HFFc6 (cell line): Measurements from ENCODE around the gene MYADML2. TPM values are rescaled to one million over a fixed set of nuclear protein-coding genes. Genes with fewer than 3 reads are reported as not detected.
"Not testable (repeated sequence)": the region's sequence is repeated elsewhere in the genome, so short reads cannot be mapped to it uniquely, and the experiment has no call there.

Source experiments
- DNase-seq: peaks from one replicate; pipeline ENCODE4 v3.0.0-alpha.2; 2018
- H3K27ac Mint-ChIP-seq: 2 replicates; pipeline ENCODE4 v1.8.0; 2020; ENCODE audit warnings: mild to moderate bottlenecking, mixed read lengths
- H3K27me3 Mint-ChIP-seq: 2 replicates; pipeline ENCODE4 v1.8.0; 2021; ENCODE audit warnings: mild to moderate bottlenecking, moderate library complexity, mixed read lengths; ENCODE audit not compliant: insufficient read depth
- H3K36me3 Mint-ChIP-seq: 2 replicates; pipeline ENCODE4 v1.8.0; 2021; ENCODE audit warnings: low read depth, mixed read lengths
- H3K4me1 Mint-ChIP-seq: 2 replicates; pipeline ENCODE4 v1.8.0; 2020; ENCODE audit warnings: low read depth, mixed read lengths
- H3K4me3 Mint-ChIP-seq: 2 replicates; pipeline ENCODE4 v1.8.0; 2020; ENCODE audit warnings: mild to moderate bottlenecking, moderate library complexity, mixed read lengths
- H3K9me3 Mint-ChIP-seq: 2 replicates; pipeline ENCODE4 v1.8.0; 2020; ENCODE audit warnings: mild to moderate bottlenecking, mixed read lengths
- total RNA-seq, 6 experiments: library from RNA; stranded (reverse); fragmentation: NEBNext Ultra II Directional; extraction: Animal tissue kit (Norgen Biotek cat#: 25700); gene quantifications; 2 replicates in 1 of 6; 3 replicates in 5 of 6; pipeline ENCODE4 v1.2.3, GENCODE V29; 2021
- TF ChIP-seq, protein P1 (sequence below): fragments of 200-600 bp; sonication (generic); IDR thresholded peaks from 2 replicates; pipeline ENCODE4 v1.5.0; 2021; ENCODE audit warnings: antibody characterized with exemption, mild to moderate bottlenecking

The MYADML2 gene
- total RNA-seq, 6 experiments from 2014 or later, result not detected

- Mint-ChIP-seq H3K4me3 (no peak overlapping the region), H3K27ac (no peak overlapping the region), H3K9me3 (no peaks in the 10 kb centered on the region), H3K36me3 (peaks cover 23% of the 10 kb centered on the region), H3K27me3 (peaks cover 4% of the 10 kb centered on the region; the same call in 1 of the 2 replicates), H3K4me1 (0 out of 2 replicates have a peak, but pooled peaks cover 6% of the 10 kb centered on the region)
- DNase-seq, result no peak
- TF ChIP-seq, protein P1, sequence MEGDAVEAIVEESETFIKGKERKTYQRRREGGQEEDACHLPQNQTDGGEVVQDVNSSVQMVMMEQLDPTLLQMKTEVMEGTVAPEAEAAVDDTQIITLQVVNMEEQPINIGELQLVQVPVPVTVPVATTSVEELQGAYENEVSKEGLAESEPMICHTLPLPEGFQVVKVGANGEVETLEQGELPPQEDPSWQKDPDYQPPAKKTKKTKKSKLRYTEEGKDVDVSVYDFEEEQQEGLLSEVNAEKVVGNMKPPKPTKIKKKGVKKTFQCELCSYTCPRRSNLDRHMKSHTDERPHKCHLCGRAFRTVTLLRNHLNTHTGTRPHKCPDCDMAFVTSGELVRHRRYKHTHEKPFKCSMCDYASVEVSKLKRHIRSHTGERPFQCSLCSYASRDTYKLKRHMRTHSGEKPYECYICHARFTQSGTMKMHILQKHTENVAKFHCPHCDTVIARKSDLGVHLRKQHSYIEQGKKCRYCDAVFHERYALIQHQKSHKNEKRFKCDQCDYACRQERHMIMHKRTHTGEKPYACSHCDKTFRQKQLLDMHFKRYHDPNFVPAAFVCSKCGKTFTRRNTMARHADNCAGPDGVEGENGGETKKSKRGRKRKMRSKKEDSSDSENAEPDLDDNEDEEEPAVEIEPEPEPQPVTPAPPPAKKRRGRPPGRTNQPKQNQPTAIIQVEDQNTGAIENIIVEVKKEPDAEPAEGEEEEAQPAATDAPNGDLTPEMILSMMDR, result no peak
Measured at GRCh38 chr17:81984773-81985410, 37.9 kb upstream of the MYADML2 start.

DNA sequence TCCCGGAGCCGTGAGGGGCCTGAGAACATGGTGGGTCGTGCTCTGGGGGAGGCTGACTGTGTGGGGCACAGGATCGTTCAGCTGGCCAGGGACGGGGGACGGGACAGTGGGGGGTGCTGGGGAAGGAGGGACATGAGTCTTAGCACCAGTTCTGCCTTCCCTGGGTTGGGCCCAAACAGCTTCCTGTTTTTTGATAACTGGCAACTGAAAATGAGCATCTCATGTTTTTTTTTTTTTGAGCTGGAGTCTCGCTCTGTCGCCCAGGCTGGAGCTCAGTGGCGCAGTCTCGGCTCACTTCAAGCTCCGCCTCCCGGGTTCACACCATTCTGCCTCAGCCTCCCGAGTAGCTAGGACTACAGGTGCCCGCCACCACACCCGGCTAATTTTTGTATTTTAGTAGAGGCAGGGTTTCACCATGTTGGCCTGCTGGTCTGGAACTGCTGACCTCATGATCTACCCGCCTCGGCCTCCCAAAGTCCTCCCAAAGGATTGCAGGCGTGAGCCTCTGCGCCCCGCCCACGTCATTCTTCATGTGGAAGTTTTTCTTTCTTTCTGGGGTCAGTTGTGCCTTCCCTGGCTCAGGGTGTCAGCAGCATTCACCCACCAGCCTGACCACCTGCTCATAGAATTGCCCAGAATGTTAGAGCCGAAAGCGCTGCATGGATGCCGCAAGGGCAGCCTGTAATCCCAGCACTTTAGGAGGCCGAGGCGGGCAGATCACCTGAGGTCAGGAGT is 36.8 kb upstream of the MYADML2 start:
- H3K27me3 Mint-ChIP-seq, result peaks cover 4% of the 10 kb centered on the region; the same call in 1 of the 2 replicates

DNA sequence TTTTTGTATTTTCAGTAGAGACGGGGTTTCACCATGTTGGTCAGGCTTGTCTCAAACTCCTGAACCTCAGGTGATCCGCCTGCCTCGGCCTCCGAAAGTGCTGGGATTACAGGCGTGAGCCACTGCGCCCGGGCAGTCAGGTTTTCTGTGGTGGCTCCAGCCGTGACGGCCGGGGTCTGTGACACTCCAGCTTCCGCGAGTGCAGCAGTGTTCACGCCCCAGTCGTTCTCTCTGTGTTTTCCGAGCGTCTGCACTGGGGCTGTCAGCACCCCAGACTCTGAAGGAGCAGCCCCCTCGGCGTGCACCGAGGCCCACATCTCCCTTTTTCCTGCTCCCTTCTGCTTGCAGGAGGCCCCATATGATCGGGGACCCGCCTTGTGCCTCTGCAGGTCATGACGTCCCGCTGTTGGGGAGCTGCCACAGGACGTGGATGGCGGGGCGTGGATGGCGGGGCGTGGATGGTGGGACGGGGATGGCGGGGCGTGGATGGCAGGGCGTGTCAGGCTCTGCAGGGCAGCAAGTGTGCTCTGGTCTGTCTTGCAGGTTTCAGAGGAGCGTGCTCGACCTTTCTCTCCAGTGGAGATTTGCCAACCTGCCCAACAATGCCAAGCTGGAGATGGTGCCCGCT is 36.1 kb upstream of the MYADML2 start:
- Mint-ChIP-seq H3K4me1 (peaks cover 19% of the 10 kb centered on the region), H3K4me3 (no peak overlapping the region), H3K27me3 (peaks cover 4% of the 10 kb centered on the region; the same call in 1 of the 2 replicates), H3K36me3 (peaks cover 27% of the 10 kb centered on the region), H3K27ac (no peak overlapping the region), H3K9me3 (no peaks in the 10 kb centered on the region)
- TF ChIP-seq, protein P1, result no peak
- no peak for DNase-seq

More for the DNA sequence above, 36.8 kb upstream of the MYADML2 start:
- no peak for DNase-seq
- TF ChIP-seq, protein P1, result no peak
- peaks cover 14% of the 10 kb centered on the region for H3K4me1 Mint-ChIP-seq
- H3K27ac Mint-ChIP-seq, result no peak overlapping the region
- no peak overlapping the region for H3K4me3 Mint-ChIP-seq
- H3K9me3 Mint-ChIP-seq, result no peaks in the 10 kb centered on the region
- H3K36me3 Mint-ChIP-seq, result peaks cover 27% of the 10 kb centered on the region

GRCh38 chr17:81981511-81981910 is 34.5 kb upstream of the MYADML2 start:
- not testable (repeated sequence) for H3K27me3 Mint-ChIP-seq, H3K27ac Mint-ChIP-seq, H3K4me3 Mint-ChIP-seq, DNase-seq, H3K9me3 Mint-ChIP-seq
- Mint-ChIP-seq H3K4me1 (peaks cover 24% of the 10 kb centered on the region), H3K36me3 (peaks cover 22% of the 10 kb centered on the region)

- H3K4me3 Mint-ChIP-seq, result no peak overlapping the region
- H3K36me3 Mint-ChIP-seq, result peaks cover 20% of the 10 kb centered on the region
- H3K27me3 Mint-ChIP-seq, result peaks cover 2% of the 10 kb centered on the region; the same call in 1 of the 2 replicates
- no peak for DNase-seq
- no peak overlapping the region for H3K27ac Mint-ChIP-seq
- peaks cover 27% of the 10 kb centered on the region for H3K4me1 Mint-ChIP-seq
- TF ChIP-seq, protein P1, result no peak
- no peaks in the 10 kb centered on the region for H3K9me3 Mint-ChIP-seq
Measured at GRCh38 chr17:81980707-81981343, 33.8 kb upstream of the MYADML2 start.
